Measurements from ENCODE around the gene STX10.
A peak's percentile ranks its signal among the peaks of the same experiment; 100 is the strongest.
"Not testable (repeated sequence)": the region's sequence is repeated elsewhere in the genome, so short reads cannot be mapped to it uniquely, and the experiment has no call there.

The STX10 gene

GRCh38 chr19:13181747-13182388 lies 31.7 kb upstream of the STX10 start:
- H3K4me3 ChIP-seq (ENCODE audit: low read length), result no peak overlapping the region
- DNase-seq (ENCODE audit: low read depth), result no peak
- no peak for TF ChIP-seq CTCF (conservative IDR thresholded peaks at IDR 0.05; ENCODE audit: low read depth, low read length)

GRCh38 chr19:13178291-13178690 lies 28.1 kb upstream of the STX10 start:
- not testable (repeated sequence) for H3K4me3 ChIP-seq (ENCODE audit: low read length); DNase-seq (ENCODE audit: low read depth)

- DNase-seq (ENCODE audit: low read depth); H3K4me3 ChIP-seq (ENCODE audit: low read length): not testable (repeated sequence)
Observed at GRCh38 chr19:13177584-13177983, 27.4 kb upstream of the STX10 start.

- DNase-seq (ENCODE audit: low read depth), result no peak
- TF ChIP-seq CTCF (conservative IDR thresholded peaks at IDR 0.05; ENCODE audit: low read depth, low read length), result no peak
- no peak overlapping the region for H3K4me3 ChIP-seq (ENCODE audit: low read length)
Observed at GRCh38 chr19:13176345-13176744, 26.2 kb upstream of the STX10 start.

GRCh38 chr19:13173139-13173737 lies 23.1 kb upstream of the STX10 start:
- no peak for DNase-seq (ENCODE audit: low read depth)
- no peak overlapping the region for H3K4me3 ChIP-seq (ENCODE audit: low read length)
- no peak for TF ChIP-seq CTCF (conservative IDR thresholded peaks at IDR 0.05; ENCODE audit: low read depth, low read length)

GRCh38 chr19:13172346-13173138 lies 22.4 kb upstream of the STX10 start:
- DNase-seq (ENCODE audit: low read depth), result peak; percentile 59
- TF ChIP-seq CTCF (conservative IDR thresholded peaks at IDR 0.05; ENCODE audit: low read depth, low read length), result no peak
- H3K4me3 ChIP-seq (ENCODE audit: low read length), result no peak overlapping the region

GRCh38 chr19:13171146-13171545 lies 21.0 kb upstream of the STX10 start:
- TF ChIP-seq CTCF (conservative IDR thresholded peaks at IDR 0.05; ENCODE audit: low read depth, low read length), result no peak
- no peak overlapping the region for H3K4me3 ChIP-seq (ENCODE audit: low read length)
- no peak for DNase-seq (ENCODE audit: low read depth)

GRCh38 chr19:13169769-13170168 lies 19.6 kb upstream of the STX10 start:
- no peak for TF ChIP-seq CTCF (conservative IDR thresholded peaks at IDR 0.05; ENCODE audit: low read depth, low read length)
- no peak overlapping the region for H3K4me3 ChIP-seq (ENCODE audit: low read length)
- no peak for DNase-seq (ENCODE audit: low read depth)

- H3K4me3 ChIP-seq (ENCODE audit: low read length); DNase-seq (ENCODE audit: low read depth): not testable (repeated sequence)
Observed at GRCh38 chr19:13166151-13166550, 16.0 kb upstream of the STX10 start.

All from retinal pigment epithelial cell (primary cell).